ENCODE measurements around the gene TAS1R2. TPM values are rescaled to one million over a fixed set of nuclear protein-coding genes. Genes with fewer than 3 reads are reported as not detected.

TAS1R2 gene
- total and polyA plus RNA-seq, 2 of the 8 experiments (the other 6 are each of a cell fraction or from before 2014, with no cell fraction given), result not detected

MicroRNAs within 50 kb of the gene (microRNA counts, 767-probe panel; counts per million panel counts)
- 879 counts per million, percentile 95 among the panel's probes with 10 or more counts for microRNA hsa-miR-1290

Small RNAs within 50 kb of the gene (microRNA-seq; reads per million reads assigned to microRNA genes)
- gene MIR1290 (ENCODE audit: borderline microRNAs expressed in 2 of 2, borderline number of aligned reads in 2 of 2, borderline replicate concordance in 1 of 2), result 0 reads per million in 2 experiments
- gene MIR4695 (ENCODE audit: borderline microRNAs expressed in 2 of 2, borderline number of aligned reads in 2 of 2, borderline replicate concordance in 1 of 2), result 0.20 to 0.23 reads per million in 2 experiments

Small RNAs within 50 kb of the gene (small RNA-seq; reads per million reads assigned to genes)
- gene MIR1290 (ENCODE audit: insufficient read depth) (not detected), gene MIR4695 (ENCODE audit: insufficient read depth) (not detected)

Other genes with a start within 250 kb of the TAS1R2 start
- not detected in 2 replicates for gene PAX7, start 228.8 kb downstream of the TAS1R2 start, total RNA-seq (2021; fragmentation: NEBNext Ultra II Directional; extraction: Animal tissue kit (Norgen Biotek cat#: 25700))
- 0.02 TPM in 1 of 2 replicates, not detected in the other for gene PAX7, start 228.8 kb downstream of the TAS1R2 start, polyA plus RNA-seq (2011; rRNA removed)
- gene ALDH4A1, start 42.9 kb upstream of the TAS1R2 start, total RNA-seq (2021; fragmentation: NEBNext Ultra II Directional; extraction: Animal tissue kit (Norgen Biotek cat#: 25700)), result 29.4 and 30.3 TPM in 2 replicates
- gene ALDH4A1, start 42.9 kb upstream of the TAS1R2 start, polyA plus RNA-seq (2011; rRNA removed), result 35.9 and 57.4 TPM in 2 replicates
- 8.7 and 10.4 TPM in 2 replicates for gene IFFO2, start 97.0 kb upstream of the TAS1R2 start, total RNA-seq (2021; fragmentation: NEBNext Ultra II Directional; extraction: Animal tissue kit (Norgen Biotek cat#: 25700))
- gene IFFO2, start 97.0 kb upstream of the TAS1R2 start, polyA plus RNA-seq (2011; rRNA removed), result 6.6 and 13.7 TPM in 2 replicates